Measurements from ENCODE around the gene TFAP2C.

- no peak for TF ChIP-seq EZH2 (IDR thresholded peaks at IDR 0.05)
- no peak for TF ChIP-seq POLR2AphosphoS5 (IDR thresholded peaks at IDR 0.05; ENCODE audit: borderline replicate concordance, low read depth, low read length)
- no peak for TF ChIP-seq FOXP2 (optimal IDR thresholded peaks at IDR 0.05; ENCODE audit: control extremely low read depth, extremely low read length, insufficient read depth)
Observed at GRCh38 chr20:56606174-56606945, 22.7 kb upstream of the TFAP2C start.

Measured in SK-N-MC (cell line).